HEK293 (cell line): ENCODE data around the gene SIGLEC10.

ENCODE experiments used
- ZNF24 ChIP-seq: fragments of 450-650 bp; formaldehyde crosslinking; IDR thresholded peaks from 2 replicates; pipeline ENCODE4 v1.5.1; 2016; ENCODE audit warnings: missing biosample characterization, missing genetic modification characterization
- ZNF785 ChIP-seq: fragments of 450-650 bp; formaldehyde crosslinking; IDR thresholded peaks from 2 replicates; pipeline ENCODE4 v1.5.1; 2016; ENCODE audit warnings: missing biosample characterization, missing genetic modification characterization
- TF ChIP-seq, protein P1 (sequence below): fragments of 450-650 bp; formaldehyde crosslinking; IDR thresholded peaks from 2 replicates; pipeline ENCODE4 v1.5.1; 2016; ENCODE audit warnings: missing biosample characterization, missing genetic modification characterization
- TF ChIP-seq, protein P2 (sequence below): fragments of 450-650 bp; formaldehyde crosslinking; IDR thresholded peaks from 2 replicates; pipeline ENCODE4 v1.5.1; 2016; ENCODE audit warnings: missing biosample characterization, missing genetic modification characterization

DNA sequence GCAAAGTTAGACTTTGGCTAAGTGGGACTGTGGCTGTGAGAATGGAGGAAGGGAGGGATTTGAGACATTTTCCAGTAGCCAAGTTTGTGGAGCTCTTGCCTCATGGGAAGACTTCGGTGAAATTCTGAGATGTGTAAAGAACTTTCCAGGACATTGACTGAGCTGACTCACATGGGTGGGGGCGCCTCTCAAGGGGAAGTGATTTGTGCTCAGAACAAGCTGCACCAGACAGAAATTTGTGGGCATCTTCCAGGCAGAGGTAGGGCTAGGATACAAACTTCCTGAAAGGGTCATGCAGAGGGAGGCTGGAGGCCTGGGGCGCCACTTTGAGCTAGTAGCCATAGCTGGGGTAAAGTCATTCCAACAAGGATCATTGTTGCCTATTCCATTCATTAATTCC, 9.8 kb upstream of the SIGLEC10 start:
- TF ChIP-seq ZNF24 (tag by site-specific recombination) (no peak), ZNF785 (tag by site-specific recombination) (no peak)
- TF ChIP-seq, protein P1, sequence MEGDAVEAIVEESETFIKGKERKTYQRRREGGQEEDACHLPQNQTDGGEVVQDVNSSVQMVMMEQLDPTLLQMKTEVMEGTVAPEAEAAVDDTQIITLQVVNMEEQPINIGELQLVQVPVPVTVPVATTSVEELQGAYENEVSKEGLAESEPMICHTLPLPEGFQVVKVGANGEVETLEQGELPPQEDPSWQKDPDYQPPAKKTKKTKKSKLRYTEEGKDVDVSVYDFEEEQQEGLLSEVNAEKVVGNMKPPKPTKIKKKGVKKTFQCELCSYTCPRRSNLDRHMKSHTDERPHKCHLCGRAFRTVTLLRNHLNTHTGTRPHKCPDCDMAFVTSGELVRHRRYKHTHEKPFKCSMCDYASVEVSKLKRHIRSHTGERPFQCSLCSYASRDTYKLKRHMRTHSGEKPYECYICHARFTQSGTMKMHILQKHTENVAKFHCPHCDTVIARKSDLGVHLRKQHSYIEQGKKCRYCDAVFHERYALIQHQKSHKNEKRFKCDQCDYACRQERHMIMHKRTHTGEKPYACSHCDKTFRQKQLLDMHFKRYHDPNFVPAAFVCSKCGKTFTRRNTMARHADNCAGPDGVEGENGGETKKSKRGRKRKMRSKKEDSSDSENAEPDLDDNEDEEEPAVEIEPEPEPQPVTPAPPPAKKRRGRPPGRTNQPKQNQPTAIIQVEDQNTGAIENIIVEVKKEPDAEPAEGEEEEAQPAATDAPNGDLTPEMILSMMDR (tag by site-specific recombination): no peak
- TF ChIP-seq, protein P2, sequence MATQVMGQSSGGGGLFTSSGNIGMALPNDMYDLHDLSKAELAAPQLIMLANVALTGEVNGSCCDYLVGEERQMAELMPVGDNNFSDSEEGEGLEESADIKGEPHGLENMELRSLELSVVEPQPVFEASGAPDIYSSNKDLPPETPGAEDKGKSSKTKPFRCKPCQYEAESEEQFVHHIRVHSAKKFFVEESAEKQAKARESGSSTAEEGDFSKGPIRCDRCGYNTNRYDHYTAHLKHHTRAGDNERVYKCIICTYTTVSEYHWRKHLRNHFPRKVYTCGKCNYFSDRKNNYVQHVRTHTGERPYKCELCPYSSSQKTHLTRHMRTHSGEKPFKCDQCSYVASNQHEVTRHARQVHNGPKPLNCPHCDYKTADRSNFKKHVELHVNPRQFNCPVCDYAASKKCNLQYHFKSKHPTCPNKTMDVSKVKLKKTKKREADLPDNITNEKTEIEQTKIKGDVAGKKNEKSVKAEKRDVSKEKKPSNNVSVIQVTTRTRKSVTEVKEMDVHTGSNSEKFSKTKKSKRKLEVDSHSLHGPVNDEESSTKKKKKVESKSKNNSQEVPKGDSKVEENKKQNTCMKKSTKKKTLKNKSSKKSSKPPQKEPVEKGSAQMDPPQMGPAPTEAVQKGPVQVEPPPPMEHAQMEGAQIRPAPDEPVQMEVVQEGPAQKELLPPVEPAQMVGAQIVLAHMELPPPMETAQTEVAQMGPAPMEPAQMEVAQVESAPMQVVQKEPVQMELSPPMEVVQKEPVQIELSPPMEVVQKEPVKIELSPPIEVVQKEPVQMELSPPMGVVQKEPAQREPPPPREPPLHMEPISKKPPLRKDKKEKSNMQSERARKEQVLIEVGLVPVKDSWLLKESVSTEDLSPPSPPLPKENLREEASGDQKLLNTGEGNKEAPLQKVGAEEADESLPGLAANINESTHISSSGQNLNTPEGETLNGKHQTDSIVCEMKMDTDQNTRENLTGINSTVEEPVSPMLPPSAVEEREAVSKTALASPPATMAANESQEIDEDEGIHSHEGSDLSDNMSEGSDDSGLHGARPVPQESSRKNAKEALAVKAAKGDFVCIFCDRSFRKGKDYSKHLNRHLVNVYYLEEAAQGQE (tag by site-specific recombination): no peak
